ENCODE measurements around the gene KANSL1L. TPM values are rescaled to one million over a fixed set of nuclear protein-coding genes. Genes with fewer than 3 reads are reported as not detected.

KANSL1L gene
- total and polyA plus RNA-seq, 2 experiments from 2014 or later: 7.4 to 21.1 TPM

DNA sequence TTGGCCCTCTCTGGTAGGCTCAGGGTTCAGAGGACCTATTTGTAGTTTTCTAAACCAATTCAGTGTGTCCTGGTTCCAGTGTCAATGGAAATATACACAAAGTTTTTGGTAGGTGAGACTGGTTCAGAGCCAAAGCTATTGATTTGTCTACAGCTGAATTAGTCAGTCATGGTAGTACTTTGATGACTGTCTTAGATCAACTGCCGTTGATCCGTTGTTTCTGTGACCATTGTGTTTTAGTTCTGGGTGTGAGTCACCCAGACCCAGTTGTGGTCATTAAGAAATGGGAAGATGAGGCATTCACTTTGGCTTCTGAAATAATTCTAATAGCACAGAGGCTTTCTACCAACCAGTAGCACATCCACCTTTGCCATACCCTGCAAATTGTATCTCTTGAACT is 184.8 kb downstream of the KANSL1L start (continued):
- TF ChIP-seq, protein P1, sequence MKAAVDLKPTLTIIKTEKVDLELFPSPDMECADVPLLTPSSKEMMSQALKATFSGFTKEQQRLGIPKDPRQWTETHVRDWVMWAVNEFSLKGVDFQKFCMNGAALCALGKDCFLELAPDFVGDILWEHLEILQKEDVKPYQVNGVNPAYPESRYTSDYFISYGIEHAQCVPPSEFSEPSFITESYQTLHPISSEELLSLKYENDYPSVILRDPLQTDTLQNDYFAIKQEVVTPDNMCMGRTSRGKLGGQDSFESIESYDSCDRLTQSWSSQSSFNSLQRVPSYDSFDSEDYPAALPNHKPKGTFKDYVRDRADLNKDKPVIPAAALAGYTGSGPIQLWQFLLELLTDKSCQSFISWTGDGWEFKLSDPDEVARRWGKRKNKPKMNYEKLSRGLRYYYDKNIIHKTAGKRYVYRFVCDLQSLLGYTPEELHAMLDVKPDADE (IDR thresholded peaks at IDR 0.05): no peak
- TF ChIP-seq, protein P2, sequence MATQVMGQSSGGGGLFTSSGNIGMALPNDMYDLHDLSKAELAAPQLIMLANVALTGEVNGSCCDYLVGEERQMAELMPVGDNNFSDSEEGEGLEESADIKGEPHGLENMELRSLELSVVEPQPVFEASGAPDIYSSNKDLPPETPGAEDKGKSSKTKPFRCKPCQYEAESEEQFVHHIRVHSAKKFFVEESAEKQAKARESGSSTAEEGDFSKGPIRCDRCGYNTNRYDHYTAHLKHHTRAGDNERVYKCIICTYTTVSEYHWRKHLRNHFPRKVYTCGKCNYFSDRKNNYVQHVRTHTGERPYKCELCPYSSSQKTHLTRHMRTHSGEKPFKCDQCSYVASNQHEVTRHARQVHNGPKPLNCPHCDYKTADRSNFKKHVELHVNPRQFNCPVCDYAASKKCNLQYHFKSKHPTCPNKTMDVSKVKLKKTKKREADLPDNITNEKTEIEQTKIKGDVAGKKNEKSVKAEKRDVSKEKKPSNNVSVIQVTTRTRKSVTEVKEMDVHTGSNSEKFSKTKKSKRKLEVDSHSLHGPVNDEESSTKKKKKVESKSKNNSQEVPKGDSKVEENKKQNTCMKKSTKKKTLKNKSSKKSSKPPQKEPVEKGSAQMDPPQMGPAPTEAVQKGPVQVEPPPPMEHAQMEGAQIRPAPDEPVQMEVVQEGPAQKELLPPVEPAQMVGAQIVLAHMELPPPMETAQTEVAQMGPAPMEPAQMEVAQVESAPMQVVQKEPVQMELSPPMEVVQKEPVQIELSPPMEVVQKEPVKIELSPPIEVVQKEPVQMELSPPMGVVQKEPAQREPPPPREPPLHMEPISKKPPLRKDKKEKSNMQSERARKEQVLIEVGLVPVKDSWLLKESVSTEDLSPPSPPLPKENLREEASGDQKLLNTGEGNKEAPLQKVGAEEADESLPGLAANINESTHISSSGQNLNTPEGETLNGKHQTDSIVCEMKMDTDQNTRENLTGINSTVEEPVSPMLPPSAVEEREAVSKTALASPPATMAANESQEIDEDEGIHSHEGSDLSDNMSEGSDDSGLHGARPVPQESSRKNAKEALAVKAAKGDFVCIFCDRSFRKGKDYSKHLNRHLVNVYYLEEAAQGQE (IDR thresholded peaks at IDR 0.05; ENCODE audit: unreplicated experiment): no peak
- no peak for TF ChIP-seq ZNF114 (CRISPR knock-in tag; IDR thresholded peaks at IDR 0.05)
- no peak for TF ChIP-seq EZH2 (IDR thresholded peaks at IDR 0.05; ENCODE audit: low read depth, unreplicated experiment)
- TF ChIP-seq JUNB (IDR thresholded peaks at IDR 0.05; ENCODE audit: unreplicated experiment): no peak

- Histone ChIP-seq H3F3A (replicated peaks; ENCODE audit: low read depth) (no peaks in the 10 kb centered on the region), H3K27ac (ENCODE audit: low read depth) (no peak overlapping the region), H3K79me2 (replicated peaks; ENCODE audit: insufficient read depth) (no peaks in the 10 kb centered on the region), H3K36me3 (ENCODE audit: insufficient read depth) (no peaks in the 10 kb centered on the region), H3K4me2 (no peak overlapping the region), H3K4me3 (no peak overlapping the region), H3K4me1 (ENCODE audit: insufficient read depth) (no peaks in the 10 kb centered on the region), H4K20me1 (replicated peaks; ENCODE audit: insufficient read depth) (no peaks in the 10 kb centered on the region), H2AFZ (no peak overlapping the region), H3K27me3 (ENCODE audit: insufficient read depth) (no peaks in the 10 kb centered on the region), H3K9me2 (ENCODE audit: insufficient read depth) (no peaks in the 10 kb centered on the region)
- Mint-ChIP-seq H3K27ac (no peak overlapping the region), H3K36me3 (ENCODE audit: low read depth) (no peaks in the 10 kb centered on the region), H3K9me3 (no peaks in the 10 kb centered on the region), H3K4me3 (no peak overlapping the region), H3K27me3 (ENCODE audit: insufficient read depth, low read depth, poor library complexity) (no peaks in the 10 kb centered on the region), H3K4me1 (no peaks in the 10 kb centered on the region)
- DNase-seq (ENCODE audit: low spot score) (no peak), ATAC-seq (no peak)
- TF ChIP-seq STAT1 (IDR thresholded peaks at IDR 0.05; ENCODE audit: unreplicated experiment): no peak
- no peak for TF ChIP-seq CTCF (conservative IDR thresholded peaks at IDR 0.05; ENCODE audit: low read depth in 2 of 2)
- TF ChIP-seq NANOG (IDR thresholded peaks at IDR 0.05; ENCODE audit: borderline replicate concordance): no peak
- no peak for TF ChIP-seq EZH2 (IDR thresholded peaks at IDR 0.05; ENCODE audit: low read depth, unreplicated experiment)
- TF ChIP-seq POLR2AphosphoS5 (IDR thresholded peaks at IDR 0.05; ENCODE audit: low read depth): no peak
- TF ChIP-seq, protein P1 (IDR thresholded peaks at IDR 0.05): no peak
Observed at GRCh38 chr2:209985874-209986273, 185.3 kb downstream of the KANSL1L start.
